ENCODE data around the gene ANKRD13B.

ANKRD13B gene

GRCh38 chr17:29594519-29595090, 1.7 kb downstream of the ANKRD13B start:
- no peak for DNase-seq (ENCODE audit: low spot score)

GRCh38 chr17:29595107-29595942, 2.4 kb downstream of the ANKRD13B start:
- DNase-seq (ENCODE audit: low spot score): no peak

- DNase-seq (ENCODE audit: low spot score): no peak
Measured at GRCh38 chr17:29595943-29596774, 3.2 kb downstream of the ANKRD13B start.

- no peak for DNase-seq (ENCODE audit: low spot score)
Measured at GRCh38 chr17:29596811-29597210, 3.9 kb downstream of the ANKRD13B start.

- no peak for DNase-seq (ENCODE audit: low spot score)
Measured at GRCh38 chr17:29597361-29598172, 4.6 kb downstream of the ANKRD13B start.

GRCh38 chr17:29603109-29603674, 10.3 kb downstream of the ANKRD13B start:
- no peak for DNase-seq (ENCODE audit: low spot score)

GRCh38 chr17:29607557-29608195, 14.7 kb downstream of the ANKRD13B start:
- DNase-seq (ENCODE audit: low spot score): no peak

- no peak for DNase-seq (ENCODE audit: low spot score)
Measured at GRCh38 chr17:29608986-29609385, 16.1 kb downstream of the ANKRD13B start.

- no peak for DNase-seq (ENCODE audit: low spot score)
Measured at GRCh38 chr17:29610395-29610794, 17.5 kb downstream of the ANKRD13B start.

GRCh38 chr17:29611351-29612093, 18.6 kb downstream of the ANKRD13B start:
- no peak for DNase-seq (ENCODE audit: low spot score)

- no peak for DNase-seq (ENCODE audit: low spot score)
Measured at GRCh38 chr17:29612094-29612403, 19.1 kb downstream of the ANKRD13B start.

GRCh38 chr17:29612404-29613280, 19.7 kb downstream of the ANKRD13B start:
- no peak for DNase-seq (ENCODE audit: low spot score)

- peak; percentile 91 for DNase-seq (ENCODE audit: low spot score)
Measured at GRCh38 chr17:29613352-29613837, 20.5 kb downstream of the ANKRD13B start.

- no peak for DNase-seq (ENCODE audit: low spot score)
Measured at GRCh38 chr17:29613856-29614255, 20.9 kb downstream of the ANKRD13B start.

- peak; percentile 37 for DNase-seq (ENCODE audit: low spot score)
Measured at GRCh38 chr17:29614349-29615047, 21.6 kb downstream of the ANKRD13B start.

GRCh38 chr17:29615048-29615385, 22.1 kb downstream of the ANKRD13B start:
- peak; percentile 61 for DNase-seq (ENCODE audit: low spot score)

- DNase-seq (ENCODE audit: low spot score): peak; percentile 92
Measured at GRCh38 chr17:29615492-29616299, 22.8 kb downstream of the ANKRD13B start.

All from HuH-7 (cell line).